Progenitor cell of endocrine pancreas (in vitro differentiated cells): ENCODE measurements around the gene ERAL1. TPM values are rescaled to one million over a fixed set of nuclear protein-coding genes. Genes with fewer than 3 reads are reported as not detected.

Source experiments
- DNase-seq: peaks from one replicate; pipeline ENCODE4 v3.0.0; 2021; ENCODE audit warnings: low spot score; ENCODE audit not compliant: unreplicated experiment
- H3K27ac Mint-ChIP-seq: 2 replicates; pipeline ENCODE4 v1.8.0; 2021; ENCODE audit warnings: mild to moderate bottlenecking, moderate library complexity, mixed read lengths
- H3K27me3 Mint-ChIP-seq: 2 replicates; pipeline ENCODE4 v1.8.0; 2021; ENCODE audit warnings: mixed read lengths
- H3K36me3 Mint-ChIP-seq: 2 replicates; pipeline ENCODE4 v1.8.0; 2022; ENCODE audit warnings: mixed read lengths; ENCODE audit not compliant: insufficient read depth
- H3K4me1 Mint-ChIP-seq: 2 replicates; pipeline ENCODE4 v1.8.0; 2021; ENCODE audit warnings: low read depth, mixed read lengths
- H3K4me3 Mint-ChIP-seq: 2 replicates; pipeline ENCODE4 v1.8.0; 2021; ENCODE audit warnings: low read depth, mild to moderate bottlenecking, moderate library complexity, mixed read lengths
- H3K9me3 Mint-ChIP-seq: 2 replicates; pipeline ENCODE4 v1.8.0; 2021; ENCODE audit warnings: low read depth, mixed read lengths
- CTCF ChIP-seq: fragments of 200-600 bp; sonication (generic); IDR thresholded peaks from one replicate; pipeline ENCODE4 v1.5.0; 2021; ENCODE audit warnings: antibody characterized with exemption, mild to moderate bottlenecking; ENCODE audit not compliant: unreplicated experiment
- total RNA-seq: library from RNA; stranded (reverse); gene quantifications from 2 replicates; pipeline ENCODE4 v1.2.1, GENCODE V29; 2021

ERAL1 gene
- total RNA-seq, 1 donor from 2014 or later: 49.2 TPM

GRCh38 chr17:28860363-28860808, 5.6 kb downstream of the ERAL1 start:
- H3K27me3 Mint-ChIP-seq: no peaks in the 10 kb centered on the region
- TF ChIP-seq CTCF: no peak

GRCh38 chr17:28861393-28862203, 6.8 kb downstream of the ERAL1 start:
- DNase-seq: no peak
- H3K4me1 Mint-ChIP-seq: peaks cover 6% of the 10 kb centered on the region
- no peak overlapping the region for H3K27ac Mint-ChIP-seq
- no peaks in the 10 kb centered on the region for H3K27me3 Mint-ChIP-seq
- no peak for TF ChIP-seq CTCF
- H3K9me3 Mint-ChIP-seq: no peaks in the 10 kb centered on the region
- no peak overlapping the region for H3K4me3 Mint-ChIP-seq
- H3K36me3 Mint-ChIP-seq: peaks cover 12% of the 10 kb centered on the region

More at GRCh38 chr17:28860363-28860808, 5.6 kb downstream of the ERAL1 start:
- peaks cover 5% of the 10 kb centered on the region for H3K4me1 Mint-ChIP-seq
- no peak overlapping the region for H3K27ac Mint-ChIP-seq
- H3K9me3 Mint-ChIP-seq: no peaks in the 10 kb centered on the region
- no peak for DNase-seq
- no peak overlapping the region for H3K4me3 Mint-ChIP-seq
- H3K36me3 Mint-ChIP-seq: peaks cover 12% of the 10 kb centered on the region

GRCh38 chr17:28862561-28862960, 7.7 kb downstream of the ERAL1 start:
- Mint-ChIP-seq H3K4me1 (peaks cover 6% of the 10 kb centered on the region), H3K36me3 (peaks cover 12% of the 10 kb centered on the region), H3K4me3 (no peak overlapping the region), H3K27ac (no peak overlapping the region), H3K27me3 (no peaks in the 10 kb centered on the region), H3K9me3 (no peaks in the 10 kb centered on the region)
- no peak for DNase-seq
- TF ChIP-seq CTCF: no peak

- no peak for DNase-seq
- Mint-ChIP-seq H3K9me3 (no peaks in the 10 kb centered on the region), H3K27ac (no peak overlapping the region), H3K27me3 (no peaks in the 10 kb centered on the region), H3K36me3 (peaks cover 6% of the 10 kb centered on the region), H3K4me1 (peaks cover 6% of the 10 kb centered on the region), H3K4me3 (no peak overlapping the region)
- TF ChIP-seq CTCF: no peak
These were observed 9.1 kb downstream of the ERAL1 start for GRCh38 chr17:28863953-28864352.

GRCh38 chr17:28864991-28865849, 10.4 kb downstream of the ERAL1 start:
- peaks cover 4% of the 10 kb centered on the region for H3K36me3 Mint-ChIP-seq
- H3K4me1 Mint-ChIP-seq: peaks cover 6% of the 10 kb centered on the region
- no peaks in the 10 kb centered on the region for H3K9me3 Mint-ChIP-seq
- no peak overlapping the region for H3K4me3 Mint-ChIP-seq
- H3K27me3 Mint-ChIP-seq: no peaks in the 10 kb centered on the region
- no peak for DNase-seq
- H3K27ac Mint-ChIP-seq: peak overlapping the region; percentile 91
- TF ChIP-seq CTCF: no peak
